Activated T-cell treated with anti-CD3 and anti-CD28 coated beads for 4 hours (primary cell): ENCODE measurements around the gene CASP5.
A peak's percentile ranks its signal among the peaks of the same experiment; 100 is the strongest.

Experiments
- DNase-seq: peaks from one replicate; pipeline ENCODE4 v3.0.0-alpha.2; 2020

CASP5 gene

GRCh38 chr11:104965735-104966134, 57.2 kb downstream of the CASP5 start:
- no peak for DNase-seq

DNA sequence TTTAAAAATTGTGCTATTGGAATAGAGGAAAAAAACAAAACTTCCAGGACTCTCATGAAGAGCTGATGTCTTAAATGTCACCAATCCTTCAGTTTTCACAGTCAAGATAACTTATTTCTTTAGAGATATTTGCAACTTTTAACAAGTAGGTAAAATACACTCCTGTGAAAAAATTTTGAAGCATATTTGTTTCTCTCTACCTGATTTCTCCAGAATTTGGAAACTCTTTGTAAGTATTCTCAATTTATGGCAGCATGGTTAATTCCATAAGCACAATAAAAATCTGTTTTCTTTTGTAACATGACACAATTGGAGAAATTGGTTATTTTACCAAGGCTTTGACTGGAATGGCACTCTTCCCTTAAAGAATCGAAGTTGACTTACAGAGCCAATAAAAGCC, 58.7 kb downstream of the CASP5 start:
- no peak for DNase-seq

GRCh38 chr11:104962852-104963251, 60.1 kb downstream of the CASP5 start:
- no peak for DNase-seq

DNA sequence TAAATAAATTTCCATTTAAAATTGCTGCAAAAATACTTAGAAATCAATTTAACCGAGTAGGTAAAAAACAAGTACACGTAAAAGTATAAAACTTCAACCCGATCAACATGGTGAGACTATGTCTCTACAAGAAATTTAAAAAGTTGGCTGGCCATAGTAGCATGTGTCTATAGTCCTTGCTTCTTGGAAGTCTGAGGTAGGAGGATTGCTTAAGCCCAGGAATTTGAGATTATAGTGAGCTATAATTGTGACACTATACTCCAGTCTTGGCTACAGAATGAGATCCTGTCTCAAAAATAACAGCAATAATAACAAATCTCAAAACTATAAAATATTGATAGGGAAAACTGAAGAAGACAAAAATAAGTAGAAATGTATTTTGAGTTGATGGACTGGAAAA, 65.7 kb downstream of the CASP5 start:
- no peak for DNase-seq

DNA sequence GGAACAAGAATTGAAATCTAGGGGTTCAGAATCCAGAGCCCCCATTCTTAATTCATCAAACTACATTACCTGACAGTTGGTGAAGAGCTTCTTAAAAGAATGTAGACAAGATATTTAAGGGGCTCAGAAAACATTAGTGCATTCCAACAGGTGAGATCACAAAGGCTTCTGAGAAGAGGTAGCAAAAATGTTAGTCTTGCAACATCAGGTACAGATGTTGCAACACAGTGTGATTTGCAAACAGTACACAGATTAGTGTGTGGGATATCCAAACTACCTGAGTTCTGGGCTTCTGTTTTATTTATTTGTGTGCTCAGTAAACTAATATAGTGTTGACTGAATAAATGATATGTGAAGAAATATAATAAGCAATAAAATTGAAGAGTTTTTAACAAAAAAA, 66.4 kb downstream of the CASP5 start:
- no peak for DNase-seq

DNA sequence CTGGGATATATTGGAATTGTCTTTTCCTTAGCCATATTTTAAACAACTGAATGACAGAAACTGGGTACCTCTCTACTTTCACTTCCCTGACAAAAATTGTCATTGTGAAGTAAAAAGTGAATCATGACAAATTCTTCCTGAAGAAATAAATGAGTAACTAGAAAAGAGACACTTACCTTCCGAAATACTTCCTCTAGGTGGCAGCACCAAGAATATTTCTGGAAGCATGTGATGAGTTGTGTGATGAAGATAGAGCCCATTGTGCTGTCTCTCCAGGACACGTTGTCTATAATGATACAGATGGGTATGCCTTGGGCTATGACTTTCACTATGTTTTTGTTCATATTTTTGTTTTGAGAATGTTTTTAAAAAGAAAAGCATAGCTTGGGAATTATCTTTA, 76.1 kb downstream of the CASP5 start:
- DNase-seq, result peak; percentile 33
